H9 (cell line): ENCODE results near the gene LDB2. TPM values are rescaled to one million over a fixed set of nuclear protein-coding genes. Genes with fewer than 3 reads are reported as not detected.

Experiments
- DNase-seq: peaks from one replicate; pipeline ENCODE4 v3.0.0-alpha.2; 2017
- H2AFZ ChIP-seq: one replicate; pipeline ENCODE4 v1.6.1; 2013; ENCODE audit warnings: mild to moderate bottlenecking, low read length, control low read depth, moderate library complexity
- H2AK5ac ChIP-seq: 2 replicates; pipeline ENCODE4 v1.6.1; 2013; ENCODE audit warnings: low read length, control low read depth, mixed read lengths; ENCODE audit not compliant: insufficient read length
- H2BK120ac ChIP-seq: one replicate; pipeline ENCODE4 v1.6.1; 2013; ENCODE audit warnings: low read depth, mild to moderate bottlenecking, low read length, control low read depth, inconsistent platforms; ENCODE audit not compliant: poor library complexity, severe bottlenecking
- H2BK12ac ChIP-seq: 2 replicates; pipeline ENCODE4 v1.6.1; 2013; ENCODE audit warnings: low read length, control low read depth, mixed read lengths, low read depth; ENCODE audit not compliant: insufficient read length
- H2BK15ac ChIP-seq: 2 replicates; pipeline ENCODE4 v1.6.1; 2013; ENCODE audit warnings: low read depth, low read length, control low read depth
- H2BK20ac ChIP-seq: one replicate; pipeline ENCODE4 v1.6.1; 2013; ENCODE audit warnings: low read depth, mild to moderate bottlenecking, low read length, control low read depth, inconsistent platforms; ENCODE audit not compliant: poor library complexity, severe bottlenecking
- H2BK5ac ChIP-seq: 2 replicates; pipeline ENCODE4 v1.6.1; 2013; ENCODE audit warnings: low read length, control low read depth, mixed read lengths; ENCODE audit not compliant: insufficient read length
- H3K14ac ChIP-seq: 2 replicates; pipeline ENCODE4 v1.6.1; 2013; ENCODE audit warnings: low read length, control low read depth; ENCODE audit not compliant: insufficient read depth
- H3K18ac ChIP-seq: 2 replicates; pipeline ENCODE4 v1.6.1; 2013; ENCODE audit warnings: low read depth, mild to moderate bottlenecking, mixed read lengths, low read length, control low read depth; ENCODE audit not compliant: insufficient read length
- H3K23ac ChIP-seq: 2 replicates; pipeline ENCODE4 v1.6.1; 2013; ENCODE audit warnings: low read length, control low read depth, mixed read lengths, low read depth; ENCODE audit not compliant: insufficient read length
- H3K23me2 ChIP-seq: 2 replicates; pipeline ENCODE4 v1.6.1; 2013; ENCODE audit warnings: low read depth, mild to moderate bottlenecking, mixed read lengths, low read length, control low read depth; ENCODE audit not compliant: insufficient read length, poor library complexity, severe bottlenecking
- H3K27ac ChIP-seq: 2 replicates; pipeline ENCODE4 v1.5.1; 2013; ENCODE audit warnings: low read length, control low read depth, mixed read lengths, low read depth; ENCODE audit not compliant: insufficient read length
- H3K27me3 ChIP-seq: 2 replicates; pipeline ENCODE4 v1.6.1; 2013; ENCODE audit warnings: low read length, control low read depth, inconsistent platforms; ENCODE audit not compliant: insufficient read depth
- H3K4ac ChIP-seq: 2 replicates; pipeline ENCODE4 v1.6.1; 2013; ENCODE audit warnings: low read depth, mild to moderate bottlenecking, control low read depth, inconsistent platforms, low read length, moderate library complexity
- H3K4me1 ChIP-seq: 2 replicates; pipeline ENCODE4 v1.6.1; 2013; ENCODE audit warnings: low read length, control low read depth, inconsistent platforms; ENCODE audit not compliant: insufficient read depth
- H3K4me2 ChIP-seq: 2 replicates; pipeline ENCODE4 v1.6.1; 2013; ENCODE audit warnings: low read length, control low read depth, mixed read lengths; ENCODE audit not compliant: insufficient read length, insufficient read depth
- H3K56ac ChIP-seq: 2 replicates; pipeline ENCODE4 v1.6.1; 2013; ENCODE audit warnings: low read depth, mild to moderate bottlenecking, mixed read lengths, low read length, control low read depth; ENCODE audit not compliant: insufficient read length
- H3K79me1 ChIP-seq: 2 replicates; pipeline ENCODE4 v1.6.1; 2013; ENCODE audit warnings: low read depth, mild to moderate bottlenecking, moderate library complexity, low read length, control low read depth, inconsistent platforms; ENCODE audit not compliant: insufficient read depth, poor library complexity, severe bottlenecking
- H3K79me2 ChIP-seq: 2 replicates; pipeline ENCODE4 v1.6.1; 2013; ENCODE audit warnings: low read length, control low read depth, inconsistent platforms; ENCODE audit not compliant: insufficient read depth
- H3K9ac ChIP-seq: 2 replicates; pipeline ENCODE4 v1.6.1; 2013; ENCODE audit warnings: low read length, control low read depth, mixed read lengths; ENCODE audit not compliant: insufficient read length; ENCODE audit errors: extremely low read depth
- H3K9me3 ChIP-seq: one replicate; pipeline ENCODE4 v1.6.1; 2013; ENCODE audit warnings: low read depth, low read length, inconsistent platforms; ENCODE audit not compliant: control insufficient read depth
- H3T11ph ChIP-seq: one replicate; pipeline ENCODE4 v1.6.1; 2013; ENCODE audit warnings: mild to moderate bottlenecking, low read length, control low read depth, inconsistent platforms
- H4K20me1 ChIP-seq: one replicate; pipeline ENCODE4 v1.6.1; 2013; ENCODE audit not compliant: control insufficient read depth, insufficient read length, insufficient read depth
- H4K5ac ChIP-seq: 2 replicates; pipeline ENCODE4 v1.6.1; 2013; ENCODE audit warnings: low read depth, mild to moderate bottlenecking, mixed read lengths, low read length, control low read depth; ENCODE audit not compliant: insufficient read length
- H4K8ac ChIP-seq: replicated peaks from 2 replicates; pipeline ENCODE4 v1.6.1; 2013; ENCODE audit warnings: low read length, control low read depth, mixed read lengths, low read depth; ENCODE audit not compliant: insufficient read length
- H4K91ac ChIP-seq: 2 replicates; pipeline ENCODE4 v1.6.1; 2013; ENCODE audit warnings: low read depth, mild to moderate bottlenecking, moderate library complexity, mixed read lengths, low read length, control low read depth; ENCODE audit not compliant: insufficient read length
- H3K27ac Mint-ChIP-seq, 3 experiments: 2 replicates in 2 of 3; 3 replicates in 1 of 3; pipeline ENCODE4 v1.8.0; 2020 to 2021; ENCODE audit warnings: mixed read lengths in 3 of 3, mild to moderate bottlenecking in 1 of 3, moderate library complexity in 1 of 3
- H3K27me3 Mint-ChIP-seq: 2 replicates; pipeline ENCODE4 v1.8.0; 2021; ENCODE audit warnings: low read depth, mild to moderate bottlenecking, moderate library complexity, mixed read lengths
- H3K36me3 Mint-ChIP-seq, 3 experiments: 2 replicates in 2 of 3; 3 replicates in 1 of 3; pipeline ENCODE4 v1.8.0; 2020 to 2021; ENCODE audit warnings: low read depth in 3 of 3, mixed read lengths in 3 of 3; ENCODE audit not compliant: insufficient read depth in 1 of 3
- H3K4me1 Mint-ChIP-seq, 2 experiments: 2 replicates each; pipeline ENCODE4 v1.8.0; 2020; ENCODE audit warnings: mixed read lengths in 2 of 2
- H3K4me3 Mint-ChIP-seq, 2 experiments: 2 replicates in 1 of 2; 3 replicates in 1 of 2; pipeline ENCODE4 v1.8.0; 2020 to 2021; ENCODE audit warnings: mild to moderate bottlenecking in 2 of 2, mixed read lengths in 2 of 2, moderate library complexity in 1 of 2
- H3K9me3 Mint-ChIP-seq, 2 experiments: 2 replicates in 1 of 2; 3 replicates in 1 of 2; pipeline ENCODE4 v1.8.0; 2020; ENCODE audit warnings: mild to moderate bottlenecking in 2 of 2, mixed read lengths in 2 of 2, moderate library complexity in 1 of 2
- WGBS: extraction: QIAGEN DNeasy Blood & Tissue Kit; methylation state at CpG from one replicate; pipeline ENCODE4 v1.1.7; 2013; ENCODE audit warnings: missing lambda C conversion rate, low lambda C conversion rate, mixed read lengths; ENCODE audit not compliant: insufficient read length; ENCODE audit errors: extremely low coverage; 5-methylcytosine and 5-hydroxymethylcytosine counted together
- total RNA-seq: library from RNA; stranded (reverse); gene quantifications from 2 replicates; pipeline ENCODE4 v1.2.1, GENCODE V29; 2021
- TF ChIP-seq, protein P1 (sequence below): fragments of 200-600 bp; sonication (generic); conservative IDR thresholded peaks from 3 replicates; pipeline ENCODE4 v1.8.0; 2021; ENCODE audit warnings: antibody characterized with exemption, mild to moderate bottlenecking

LDB2 gene
- total RNA-seq, 1 experiment from 2014 or later = 22.5 TPM

DNA sequence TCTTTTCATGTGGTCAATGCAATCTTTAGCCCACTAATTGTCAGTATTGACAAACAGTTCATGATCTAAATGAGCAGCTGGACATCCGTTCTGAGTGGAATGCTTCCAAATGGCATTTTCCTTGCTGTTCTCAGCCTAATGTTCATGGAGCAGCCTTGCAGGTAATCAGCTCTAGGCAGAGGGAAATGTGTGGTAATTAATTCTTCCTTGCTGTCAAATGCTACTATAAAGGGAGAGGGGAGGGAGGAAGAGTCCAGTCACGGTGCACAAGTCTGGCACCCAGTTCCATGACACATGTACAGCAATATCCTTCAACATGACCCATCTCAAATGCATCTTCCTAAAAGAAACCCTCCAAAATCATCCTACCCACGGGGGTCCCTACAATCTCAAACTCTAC, 88.5 kb downstream of the LDB2 start:
- Histone ChIP-seq H3K27ac (no peak overlapping the region), H2AK5ac (no peak overlapping the region), H2BK120ac (no peak overlapping the region), H3T11ph (no peak overlapping the region), H2BK12ac (no peak overlapping the region), H4K91ac (no peak overlapping the region), H2AFZ (no peak overlapping the region), H3K18ac (no peak overlapping the region), H3K9me3 (no peaks in the 10 kb centered on the region), H3K27me3 (no peaks in the 10 kb centered on the region), H3K56ac (no peak overlapping the region), H4K8ac (no peak overlapping the region), H3K79me1 (no peaks in the 10 kb centered on the region), H3K23me2 (no peaks in the 10 kb centered on the region), H4K20me1 (no peaks in the 10 kb centered on the region), H3K23ac (no peak overlapping the region), H3K4ac (no peak overlapping the region), H2BK15ac (no peak overlapping the region), H2BK20ac (no peak overlapping the region), H3K4me2 (no peak overlapping the region), H3K14ac (no peak overlapping the region), H3K4me1 (no peaks in the 10 kb centered on the region), H2BK5ac (no peak overlapping the region), H4K5ac (no peak overlapping the region), H3K9ac (no peak overlapping the region), H3K79me2 (no peaks in the 10 kb centered on the region)
- TF ChIP-seq, protein P1, sequence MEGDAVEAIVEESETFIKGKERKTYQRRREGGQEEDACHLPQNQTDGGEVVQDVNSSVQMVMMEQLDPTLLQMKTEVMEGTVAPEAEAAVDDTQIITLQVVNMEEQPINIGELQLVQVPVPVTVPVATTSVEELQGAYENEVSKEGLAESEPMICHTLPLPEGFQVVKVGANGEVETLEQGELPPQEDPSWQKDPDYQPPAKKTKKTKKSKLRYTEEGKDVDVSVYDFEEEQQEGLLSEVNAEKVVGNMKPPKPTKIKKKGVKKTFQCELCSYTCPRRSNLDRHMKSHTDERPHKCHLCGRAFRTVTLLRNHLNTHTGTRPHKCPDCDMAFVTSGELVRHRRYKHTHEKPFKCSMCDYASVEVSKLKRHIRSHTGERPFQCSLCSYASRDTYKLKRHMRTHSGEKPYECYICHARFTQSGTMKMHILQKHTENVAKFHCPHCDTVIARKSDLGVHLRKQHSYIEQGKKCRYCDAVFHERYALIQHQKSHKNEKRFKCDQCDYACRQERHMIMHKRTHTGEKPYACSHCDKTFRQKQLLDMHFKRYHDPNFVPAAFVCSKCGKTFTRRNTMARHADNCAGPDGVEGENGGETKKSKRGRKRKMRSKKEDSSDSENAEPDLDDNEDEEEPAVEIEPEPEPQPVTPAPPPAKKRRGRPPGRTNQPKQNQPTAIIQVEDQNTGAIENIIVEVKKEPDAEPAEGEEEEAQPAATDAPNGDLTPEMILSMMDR = no peak
- Mint-ChIP-seq H3K27me3 (no peaks in the 10 kb centered on the region), H3K4me3 (no peak overlapping the region), H3K36me3 (peaks cover 9 to 43% (median 31%) of the 10 kb centered on the region in 3 experiments), H3K27ac (no peak overlapping the region), H3K9me3 (peaks cover 8 to 19% of the 10 kb centered on the region in 2 experiments), H3K4me1 (peaks cover 18% of the 10 kb centered on the region in 2 experiments)
- WGBS = no CpG with 5 or more reads among the region's 3 CpGs
- DNase-seq = no peak
